NCI-H187 treated with DMSO at 0.1 percent for 48 hours (cell line): ENCODE results near the gene DUT.

Experiments used
- DNase-seq: peaks from one replicate; lab custom pipeline; 2025; lab: John Stamatoyannopoulos, UW

The DUT gene

DNA sequence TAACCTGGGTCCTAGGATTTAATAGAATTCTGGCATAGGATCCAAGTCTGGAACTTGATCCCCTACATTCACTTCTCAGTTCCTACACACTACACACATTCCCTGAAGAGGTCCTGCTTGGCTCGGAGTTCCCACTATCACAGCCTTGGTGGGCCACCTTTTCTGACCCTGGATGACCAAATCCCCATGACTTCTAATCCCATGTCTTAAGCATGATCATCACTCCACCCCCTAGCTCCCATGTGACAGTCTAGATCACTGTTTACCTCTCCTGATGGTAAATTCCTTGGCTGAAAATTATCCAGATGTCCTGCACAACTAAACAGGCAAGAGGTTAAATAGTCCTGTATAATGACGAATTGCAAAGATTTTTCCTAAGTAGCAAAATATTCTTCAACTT lies 40.3 kb downstream of the DUT start:
- no peak for DNase-seq

DNA sequence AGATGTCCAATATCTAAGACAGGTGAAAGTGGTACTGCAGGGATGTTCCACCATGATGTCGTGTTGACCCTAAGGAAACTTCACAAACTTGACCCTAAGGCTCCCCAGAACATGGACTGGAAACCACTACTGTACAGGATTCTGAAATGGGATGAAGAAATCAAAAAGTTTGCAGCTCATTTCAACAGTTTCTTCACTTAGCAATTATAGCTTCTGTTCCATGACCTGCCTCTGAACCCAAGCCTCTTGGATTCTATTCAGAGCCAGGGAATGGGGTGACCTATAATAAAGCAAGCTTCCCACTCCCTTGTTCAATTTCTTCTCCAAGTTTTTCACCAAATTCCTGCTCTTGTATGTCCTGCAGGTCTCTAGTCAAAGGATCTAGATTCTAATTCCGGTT lies 40.7 kb downstream of the DUT start:
- no peak for DNase-seq

DNA sequence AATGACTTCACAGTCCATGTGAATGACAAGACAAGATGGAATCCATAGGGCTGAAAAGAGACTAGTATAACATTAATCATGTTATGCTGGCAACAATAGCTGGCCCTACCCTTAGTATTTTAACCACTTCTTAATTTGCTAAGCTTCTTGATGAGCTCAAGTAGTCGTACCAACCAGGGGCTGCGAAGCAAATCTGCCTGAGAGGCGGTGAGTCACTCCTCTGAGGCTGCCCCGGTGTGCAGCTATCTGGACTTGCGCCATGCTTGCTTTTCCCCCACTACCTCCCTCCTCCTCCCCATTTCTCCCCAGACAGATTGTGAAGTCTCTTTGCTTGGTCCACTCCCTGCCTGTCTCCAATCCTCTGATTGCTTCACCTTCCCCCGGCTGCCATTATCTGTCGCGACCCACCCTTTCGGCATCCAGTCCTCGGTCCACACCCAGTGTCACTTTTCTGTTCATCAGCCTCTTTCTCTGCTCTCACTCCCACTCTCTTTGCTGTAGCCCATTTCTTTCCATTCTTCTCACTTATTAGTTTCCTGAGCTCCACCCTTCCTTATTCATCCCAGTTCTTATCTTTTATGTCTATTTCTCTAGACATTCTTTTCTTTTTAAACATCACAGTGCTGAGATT lies 42.7 kb downstream of the DUT start:
- no peak for DNase-seq

DNA sequence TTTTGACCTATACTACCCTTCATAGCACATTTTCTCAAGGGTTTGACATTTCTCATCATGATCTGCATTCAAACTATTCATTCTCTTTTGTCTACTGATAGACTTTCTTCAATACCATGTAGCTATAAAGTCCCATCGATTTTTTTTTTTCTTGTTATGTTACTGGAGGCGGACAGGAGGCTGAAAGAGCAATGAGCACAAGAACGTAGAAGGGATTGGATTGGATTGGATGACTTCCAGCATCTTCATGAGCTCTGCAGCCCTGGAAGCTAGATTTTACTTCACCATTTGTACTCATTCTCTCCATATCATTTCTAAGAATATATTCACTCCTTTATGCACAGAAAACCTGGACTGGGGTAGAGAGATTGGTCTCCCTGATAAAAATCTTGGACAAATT lies 43.2 kb downstream of the DUT start:
- DNase-seq: no peak

DNA sequence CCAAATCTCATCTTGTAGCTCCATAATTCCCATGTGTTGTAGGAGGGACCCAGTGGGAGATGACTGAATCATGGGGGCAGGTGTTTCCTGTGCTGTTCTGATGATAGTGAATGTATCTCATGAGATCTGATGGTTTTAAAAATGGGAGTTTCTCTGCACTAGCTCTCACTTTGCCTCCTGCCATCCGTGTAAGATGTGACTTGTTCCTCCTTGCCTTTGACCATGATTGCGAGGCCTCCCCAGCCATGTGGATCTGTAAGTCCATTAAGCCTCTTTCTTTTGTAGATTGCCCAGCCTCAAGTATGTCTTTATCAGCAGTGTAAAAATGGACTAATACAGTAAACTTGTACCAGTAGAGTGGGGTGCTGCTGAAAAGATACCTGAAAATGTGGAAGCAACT lies 44.5 kb downstream of the DUT start:
- DNase-seq: no peak

DNA sequence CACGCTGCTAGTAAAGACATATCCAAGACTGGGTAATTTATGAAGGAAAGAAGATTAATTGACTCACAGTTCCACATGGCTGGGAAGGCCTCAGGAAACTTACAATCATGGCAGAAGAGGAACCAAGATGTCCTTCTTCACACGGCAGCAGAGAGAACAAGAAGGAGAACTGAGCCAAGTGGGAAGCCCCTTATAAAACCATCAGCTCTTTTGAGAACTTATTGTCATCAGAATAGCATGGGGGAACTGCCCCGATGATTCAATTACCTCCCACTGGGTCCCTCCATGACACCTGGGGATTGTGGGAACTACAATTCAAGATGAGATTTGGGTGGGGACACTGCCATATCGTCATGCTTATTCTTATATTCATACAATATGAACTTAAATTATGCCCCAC lies 49.0 kb downstream of the DUT start:
- no peak for DNase-seq

DNA sequence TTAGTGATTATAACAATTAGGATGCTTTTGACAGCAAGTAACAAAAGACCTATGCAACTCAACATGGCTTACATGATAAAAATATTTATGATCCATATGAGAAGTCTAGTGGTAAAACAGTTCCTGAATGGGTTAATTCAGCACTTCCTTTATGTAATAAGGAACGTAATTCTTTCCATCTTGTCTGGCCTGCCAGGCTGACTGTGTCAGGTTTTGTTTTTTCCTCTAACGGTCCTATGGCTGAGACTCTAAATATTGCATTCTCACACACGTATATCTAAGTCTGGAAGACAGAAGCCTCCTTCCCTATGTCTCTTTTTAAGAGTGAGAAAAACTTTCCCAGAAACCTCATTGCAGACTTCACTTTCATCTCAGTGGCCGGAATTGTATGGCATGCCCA lies 50.6 kb downstream of the DUT start:
- no peak for DNase-seq

DNA sequence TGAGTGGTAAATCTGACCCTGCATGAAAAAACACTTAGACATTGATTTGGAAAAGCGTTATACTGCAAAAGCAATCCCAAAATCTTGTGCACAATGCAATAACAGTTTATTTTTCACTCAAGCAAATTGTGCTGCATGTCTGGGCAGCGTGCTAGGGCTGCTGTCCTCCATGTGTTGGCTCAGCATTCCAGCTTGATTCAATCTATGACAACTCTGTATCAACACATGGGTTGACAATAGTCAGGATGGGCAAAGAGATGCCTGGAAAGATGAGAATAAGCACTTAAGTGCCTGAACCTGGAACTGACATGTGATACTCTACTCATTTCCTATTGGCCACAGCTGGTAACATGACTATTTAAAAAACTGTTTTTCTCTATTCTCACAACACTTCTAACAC lies 51.8 kb downstream of the DUT start:
- no peak for DNase-seq

DNA sequence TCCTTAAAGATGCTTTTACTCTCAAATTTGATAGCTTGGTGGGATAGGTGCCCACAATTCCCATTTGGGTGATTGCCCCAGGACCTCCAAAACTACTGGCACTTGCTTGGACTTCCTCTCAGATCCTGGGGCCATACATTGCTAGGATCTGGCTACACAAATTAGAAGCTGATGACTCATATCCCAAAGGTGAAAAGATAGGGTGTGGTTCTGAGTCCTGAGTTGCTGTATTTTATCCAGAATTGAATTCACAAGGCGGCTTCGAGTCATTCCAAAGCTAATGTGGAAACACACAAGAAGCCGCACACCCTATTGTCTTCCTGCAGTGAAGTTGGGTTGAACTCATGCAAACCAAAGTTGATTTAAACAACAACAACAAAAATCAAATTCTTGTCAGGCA lies 53.4 kb downstream of the DUT start:
- no peak for DNase-seq

DNA sequence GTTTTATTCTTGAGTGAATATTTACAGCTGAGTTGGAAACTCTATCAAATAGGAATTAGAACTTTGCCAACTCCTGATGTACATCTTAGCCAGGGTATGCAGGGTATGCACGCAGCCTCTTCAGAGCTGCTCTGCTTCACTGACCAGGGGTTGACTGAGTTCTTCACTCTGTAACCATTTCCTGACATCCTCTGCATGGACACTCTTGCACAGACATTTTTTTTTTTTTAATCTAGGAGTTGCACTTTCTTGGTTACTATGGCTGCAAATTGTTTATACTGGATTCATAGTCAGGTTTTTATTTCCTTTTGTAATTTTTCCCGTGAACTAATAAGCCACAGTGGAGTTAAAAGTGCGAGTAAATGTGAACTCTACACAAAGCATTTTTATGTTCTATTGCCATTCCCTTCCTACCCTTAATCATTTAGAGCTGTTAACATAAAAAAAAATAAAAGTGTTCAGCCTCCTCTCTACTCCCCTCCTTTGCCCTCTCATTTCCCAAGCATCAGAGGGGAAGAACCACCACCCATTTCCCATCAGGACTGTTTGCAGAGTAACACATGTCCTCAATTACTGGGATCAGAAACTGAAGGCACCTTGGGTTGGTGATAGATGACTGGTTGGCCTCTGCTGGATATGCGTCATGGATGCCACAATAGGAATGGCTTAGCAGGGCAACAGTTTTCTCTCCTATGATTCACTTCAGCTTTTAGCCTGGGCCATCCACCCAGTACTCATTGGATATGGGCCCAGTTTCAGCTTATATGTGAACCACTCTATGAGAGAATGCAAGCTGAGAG lies 54.0 kb downstream of the DUT start:
- DNase-seq: no peak

DNA sequence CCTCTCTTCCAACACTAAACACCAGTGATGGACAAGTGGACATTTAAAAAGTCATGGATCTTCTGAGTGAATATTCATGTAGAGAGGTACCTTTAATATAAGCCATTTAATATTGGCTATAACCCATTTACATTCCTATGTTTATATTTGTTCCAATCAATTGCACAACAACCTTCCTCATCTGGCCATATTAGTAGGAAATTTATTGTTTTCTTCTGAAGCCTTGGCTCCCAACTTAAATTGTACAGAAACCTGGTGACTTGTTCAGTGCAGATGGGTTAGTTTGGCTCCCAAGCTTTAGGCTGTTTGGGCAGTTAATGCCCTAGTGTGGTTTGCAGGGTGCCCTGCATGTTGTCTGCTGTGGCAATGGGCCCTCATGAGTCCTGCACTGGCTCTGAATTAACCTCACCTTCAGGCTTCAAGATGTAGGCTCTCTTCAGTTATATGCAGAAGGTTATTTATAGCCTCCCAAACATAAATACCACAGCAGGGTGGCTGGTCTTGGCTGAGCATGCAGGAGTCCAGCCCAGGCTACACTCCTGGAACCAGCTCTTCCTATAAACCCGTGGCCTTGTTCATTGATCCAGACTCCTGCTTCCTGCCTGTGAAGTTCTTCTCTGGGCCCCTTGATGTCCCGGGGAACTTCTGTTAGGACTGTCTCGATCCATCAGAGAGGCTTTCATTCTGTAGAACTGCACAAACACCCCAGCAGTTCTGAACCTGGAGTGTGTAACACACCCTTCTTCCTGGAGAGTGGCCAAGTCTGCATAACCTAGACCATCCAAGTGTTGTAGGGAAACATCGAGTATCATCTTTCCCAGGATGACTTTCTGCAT lies 57.0 kb downstream of the DUT start:
- no peak for DNase-seq

DNA sequence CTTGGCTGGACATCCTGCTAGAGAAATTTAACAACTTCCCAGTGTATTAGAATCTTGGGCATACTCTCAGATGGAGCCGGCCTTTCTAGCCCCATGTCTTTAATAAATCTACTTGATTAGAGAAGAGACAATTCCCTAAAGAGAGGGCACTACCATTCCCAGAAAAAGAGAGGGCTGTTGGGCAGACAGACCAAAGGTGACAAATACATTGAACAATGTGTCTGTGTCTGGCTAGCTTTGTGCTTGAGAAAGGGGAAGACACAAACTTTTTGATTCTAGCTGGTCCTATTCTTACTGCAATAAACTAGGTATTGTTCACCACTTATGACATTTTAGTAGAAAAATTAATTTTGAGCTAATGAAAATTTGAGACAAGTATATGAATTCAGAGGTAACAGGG lies 57.7 kb downstream of the DUT start:
- no peak for DNase-seq

DNA sequence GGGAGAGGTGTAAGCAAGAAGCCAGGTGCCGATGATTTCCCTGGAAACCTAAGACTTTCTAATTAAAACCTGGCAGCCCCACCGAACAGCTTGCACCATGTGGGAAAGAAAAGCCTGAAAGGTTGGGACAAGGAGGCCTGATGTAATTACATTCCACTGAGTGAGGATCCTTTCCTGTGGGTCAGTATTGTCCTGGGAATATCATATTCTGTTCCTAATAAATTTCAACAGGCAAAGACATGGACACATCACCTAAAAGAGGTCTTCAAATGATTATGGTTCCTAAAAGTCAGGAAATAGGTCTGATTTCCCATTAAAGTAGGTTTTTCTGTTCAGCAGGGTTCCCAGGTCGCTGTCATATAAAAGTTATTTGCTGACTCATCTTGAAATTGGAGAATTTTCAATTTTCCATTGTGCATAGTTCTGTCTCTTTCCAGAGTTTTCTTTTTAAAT lies 58.5 kb downstream of the DUT start:
- no peak for DNase-seq

DNA sequence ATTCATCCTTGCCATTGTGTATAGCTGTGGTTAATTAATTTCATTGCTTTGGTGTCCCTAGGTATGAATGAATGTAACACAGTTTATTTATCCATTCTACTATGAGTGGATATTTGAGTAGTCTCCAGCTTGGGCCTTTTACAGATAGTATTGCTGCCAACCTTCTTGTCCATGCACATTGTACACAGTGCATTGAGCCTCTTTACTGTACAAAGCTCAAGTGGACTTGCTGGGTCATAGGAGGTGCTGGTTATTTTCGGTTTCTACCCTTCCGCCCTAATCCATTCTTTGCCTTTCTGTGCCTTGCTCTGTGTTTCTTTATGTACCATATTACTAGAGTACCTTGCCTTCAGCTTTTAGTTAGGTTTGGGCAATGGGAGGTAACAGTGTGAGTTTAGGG lies 60.7 kb downstream of the DUT start:
- no peak for DNase-seq

DNA sequence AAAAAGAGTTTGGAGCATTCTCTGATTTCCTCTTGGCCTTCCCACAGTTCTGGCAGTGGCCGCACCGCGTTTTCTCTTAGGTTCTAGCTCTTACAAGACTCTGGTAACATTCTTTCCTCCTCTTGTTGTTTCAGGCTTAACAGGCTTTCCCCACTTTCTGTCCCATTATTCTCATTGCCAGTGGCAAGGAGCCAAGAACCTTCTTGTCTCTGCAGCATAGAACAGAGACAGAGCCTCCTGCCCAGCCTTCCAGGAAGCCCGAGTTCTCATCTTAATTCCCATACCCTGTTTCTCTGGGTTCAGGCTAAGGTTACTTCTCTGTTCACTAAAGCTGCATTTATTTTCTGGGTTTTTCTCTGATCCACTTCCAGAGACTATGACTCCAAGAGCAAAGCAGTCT lies 61.1 kb downstream of the DUT start:
- no peak for DNase-seq
